Measurements from ENCODE around the gene UBA1. TPM values are rescaled to one million over a fixed set of nuclear protein-coding genes. Genes with fewer than 3 reads are reported as not detected.

UBA1 gene
- total and polyA plus RNA-seq, 2 donors (not counting 3 experiments of a cell fraction or from before 2014, with no cell fraction given) = 237 to 297 TPM

- no peaks in the 10 kb centered on the region for H3K27me3 ChIP-seq (ENCODE audit: control insufficient read depth in 2 of 2, insufficient read depth in 2 of 2, low read length in 2 of 2)
- ChIA-PET CTCF (no interaction called here), POLR2A (interaction anchor here (0.6 kb wide), 1 partner anchor 471 kb away, joined by 3 read pairs; no protein-coding TSS in a partner anchor)
- no peaks in the 10 kb centered on the region for H3K4me1 ChIP-seq (ENCODE audit: control insufficient read depth, extremely low read depth, insufficient read depth, low read length)
- FAIRE-seq = no peak
- no peaks in the 10 kb centered on the region for H3K9me3 ChIP-seq (replicated peaks; ENCODE audit: control insufficient read depth, insufficient read depth, low read length)
- no peak overlapping the region for H3K9ac ChIP-seq (replicated peaks; ENCODE audit: extremely low read depth, insufficient read depth, low read length)
- dilution Hi-C loops (cut with MboI; ENCODE audit: extremely low pct_ligation_motif_present, low sequenced_read_pairs) = no loop called here
- H3K4me2 ChIP-seq (ENCODE audit: insufficient read depth, low read length) = no peak overlapping the region
- H3K79me2 ChIP-seq (ENCODE audit: control insufficient read depth, insufficient read depth, low read length) = no peaks in the 10 kb centered on the region
- no peak overlapping the region for H3K4me3 ChIP-seq (replicated peaks in 1 of 3; ENCODE audit: insufficient read depth in 1 of 3, low read depth in 1 of 3, low read length in 3 of 3)
- no peaks in the 10 kb centered on the region for H3K9me1 ChIP-seq (replicated peaks; ENCODE audit: control insufficient read depth, extremely low read depth, insufficient read depth, low read length)
- BruUV-seq (replicated peaks) = no TSS peak
- intact Hi-C loops (cut with micrococcal nuclease) = no loop called here
- H4K20me1 ChIP-seq (replicated peaks; ENCODE audit: control insufficient read depth, extremely low read depth, insufficient read depth, low read length) = no peaks in the 10 kb centered on the region
- TF ChIP-seq JUN (IDR thresholded peaks at IDR 0.05; ENCODE audit: borderline replicate concordance, insufficient read depth, insufficient read length, low read depth) (no peak), POLR2A (IDR thresholded peaks at IDR 0.05; ENCODE audit: low read depth, low read length) (no peak), FOS (IDR thresholded peaks at IDR 0.05; ENCODE audit: borderline replicate concordance, insufficient read depth, low read length) (no peak)
- no peak overlapping the region for H3K27ac ChIP-seq (ENCODE audit: insufficient read depth, low read depth, low read length)
- peaks cover 0 to 32% of the 10 kb centered on the region in 2 experiments for H3K36me3 ChIP-seq (ENCODE audit: control insufficient read depth in 2 of 2, extremely low read depth in 1 of 2, insufficient read depth in 2 of 2, low read length in 2 of 2)
- no peak overlapping the region for H2AFZ ChIP-seq (ENCODE audit: low read depth, low read length)
- no peak for DNase-seq (ENCODE audit: low read depth, low spot score)
These were observed 9.1 kb upstream of the UBA1 start for GRCh38 chrX:47184486-47184885.

GRCh38 chrX:47185241-47185640, 8.4 kb upstream of the UBA1 start:
- dilution Hi-C loops (cut with MboI; ENCODE audit: extremely low pct_ligation_motif_present, low sequenced_read_pairs) (no loop called here), intact Hi-C loops (cut with micrococcal nuclease) (no loop called here)
- H3K79me2 ChIP-seq (ENCODE audit: control insufficient read depth, insufficient read depth, low read length) = no peaks in the 10 kb centered on the region
- BruUV-seq (replicated peaks) = no TSS peak
- peaks cover 0 to 29% of the 10 kb centered on the region in 2 experiments for H3K36me3 ChIP-seq (ENCODE audit: control insufficient read depth in 2 of 2, extremely low read depth in 1 of 2, insufficient read depth in 2 of 2, low read length in 2 of 2)
- H3K27me3 ChIP-seq (ENCODE audit: control insufficient read depth in 2 of 2, insufficient read depth in 2 of 2, low read length in 2 of 2) = no peaks in the 10 kb centered on the region
- H3K4me2 ChIP-seq (ENCODE audit: insufficient read depth, low read length) = no peak overlapping the region
- H3K4me1 ChIP-seq (ENCODE audit: control insufficient read depth, extremely low read depth, insufficient read depth, low read length) = peaks cover under 1% of the 10 kb centered on the region
- H2AFZ ChIP-seq (ENCODE audit: low read depth, low read length) = no peak overlapping the region
- H3K9ac ChIP-seq (replicated peaks; ENCODE audit: extremely low read depth, insufficient read depth, low read length) = no peak overlapping the region
- H3K27ac ChIP-seq (ENCODE audit: insufficient read depth, low read depth, low read length) = no peak overlapping the region
- no peaks in the 10 kb centered on the region for H4K20me1 ChIP-seq (replicated peaks; ENCODE audit: control insufficient read depth, extremely low read depth, insufficient read depth, low read length)
- no peak overlapping the region for H3K4me3 ChIP-seq (replicated peaks in 1 of 3; ENCODE audit: insufficient read depth in 1 of 3, low read depth in 1 of 3, low read length in 3 of 3)
- POLR2A ChIA-PET = no interaction called here
- DNase-seq (ENCODE audit: low read depth, low spot score) (no peak), FAIRE-seq (no peak)
- no peaks in the 10 kb centered on the region for H3K9me3 ChIP-seq (replicated peaks; ENCODE audit: control insufficient read depth, insufficient read depth, low read length)
- CTCF ChIA-PET = no interaction called here
- TF ChIP-seq POLR2AphosphoS5 (IDR thresholded peaks at IDR 0.05; ENCODE audit: insufficient read depth, low read depth, low read length) (no peak), JUN (IDR thresholded peaks at IDR 0.05; ENCODE audit: borderline replicate concordance, insufficient read depth, insufficient read length, low read depth) (no peak), GATA2 (IDR thresholded peaks at IDR 0.05; ENCODE audit: insufficient read depth, insufficient read length, low read depth, low read length) (no peak), MYC (IDR thresholded peaks at IDR 0.05; ENCODE audit: low read depth, low read length) (no peak), POLR2A (IDR thresholded peaks at IDR 0.05; ENCODE audit: low read depth, low read length) (no peak), CTCF (IDR thresholded peaks at IDR 0.05; ENCODE audit: extremely low read depth in 1 of 2, insufficient read depth in 1 of 2, low read depth in 1 of 2, low read length in 2 of 2) (no peak), FOS (IDR thresholded peaks at IDR 0.05; ENCODE audit: borderline replicate concordance, insufficient read depth, low read length) (no peak), EZH2 (IDR thresholded peaks at IDR 0.05; ENCODE audit: borderline replicate concordance, low read depth, low read length, severe bottlenecking) (no peak)
- TF ChIP-seq, protein P1, sequence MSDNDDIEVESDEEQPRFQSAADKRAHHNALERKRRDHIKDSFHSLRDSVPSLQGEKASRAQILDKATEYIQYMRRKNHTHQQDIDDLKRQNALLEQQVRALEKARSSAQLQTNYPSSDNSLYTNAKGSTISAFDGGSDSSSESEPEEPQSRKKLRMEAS (IDR thresholded peaks at IDR 0.05; ENCODE audit: insufficient read depth, insufficient read length) = no peak
- H3K9me1 ChIP-seq (replicated peaks; ENCODE audit: control insufficient read depth, extremely low read depth, insufficient read depth, low read length) = no peaks in the 10 kb centered on the region

All from endothelial cell of umbilical vein (primary cell).